ENCODE measurements around the gene PNPLA2. TPM values are rescaled to one million over a fixed set of nuclear protein-coding genes. Genes with fewer than 3 reads are reported as not detected.
A peak's percentile ranks its signal among the peaks of the same experiment; 100 is the strongest.

The PNPLA2 gene
- total and polyA plus RNA-seq, 2 donors (not counting 1 experiment from before 2014, with no cell fraction given), result 16.2 to 33.9 TPM

DNA sequence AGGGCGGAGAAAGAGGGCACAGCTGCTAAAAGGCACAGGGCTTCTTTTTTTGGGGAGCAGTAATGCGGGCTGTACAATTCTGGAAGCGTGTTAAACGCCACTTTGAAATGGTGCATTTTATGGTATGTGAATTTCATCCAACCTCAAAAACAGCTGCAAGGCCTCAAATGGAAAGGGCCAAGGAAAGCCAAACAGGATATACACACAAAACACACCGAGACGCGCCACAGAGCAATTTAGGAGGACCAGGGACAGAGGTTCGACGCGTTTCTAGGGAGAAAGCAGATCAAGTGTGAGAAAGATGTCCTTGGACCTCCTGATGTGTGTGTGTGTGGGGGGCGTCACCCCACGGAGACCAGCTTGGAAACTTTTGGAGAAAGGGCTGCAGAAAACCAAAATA lies 55.0 kb downstream of the PNPLA2 start:
- TF ChIP-seq, protein P1, sequence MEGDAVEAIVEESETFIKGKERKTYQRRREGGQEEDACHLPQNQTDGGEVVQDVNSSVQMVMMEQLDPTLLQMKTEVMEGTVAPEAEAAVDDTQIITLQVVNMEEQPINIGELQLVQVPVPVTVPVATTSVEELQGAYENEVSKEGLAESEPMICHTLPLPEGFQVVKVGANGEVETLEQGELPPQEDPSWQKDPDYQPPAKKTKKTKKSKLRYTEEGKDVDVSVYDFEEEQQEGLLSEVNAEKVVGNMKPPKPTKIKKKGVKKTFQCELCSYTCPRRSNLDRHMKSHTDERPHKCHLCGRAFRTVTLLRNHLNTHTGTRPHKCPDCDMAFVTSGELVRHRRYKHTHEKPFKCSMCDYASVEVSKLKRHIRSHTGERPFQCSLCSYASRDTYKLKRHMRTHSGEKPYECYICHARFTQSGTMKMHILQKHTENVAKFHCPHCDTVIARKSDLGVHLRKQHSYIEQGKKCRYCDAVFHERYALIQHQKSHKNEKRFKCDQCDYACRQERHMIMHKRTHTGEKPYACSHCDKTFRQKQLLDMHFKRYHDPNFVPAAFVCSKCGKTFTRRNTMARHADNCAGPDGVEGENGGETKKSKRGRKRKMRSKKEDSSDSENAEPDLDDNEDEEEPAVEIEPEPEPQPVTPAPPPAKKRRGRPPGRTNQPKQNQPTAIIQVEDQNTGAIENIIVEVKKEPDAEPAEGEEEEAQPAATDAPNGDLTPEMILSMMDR (conservative IDR thresholded peaks at IDR 0.05 in 1 of 2, IDR thresholded peaks at IDR 0.05 in 1 of 2; ENCODE audit: low read depth in 1 of 2, low read length in 2 of 2), result no peak
- no peak for TF ChIP-seq EZH2 (IDR thresholded peaks at IDR 0.05; ENCODE audit: low read length, missing control alignments)
- no peaks in the 10 kb centered on the region for H3K9me3 ChIP-seq (ENCODE audit: control insufficient read depth, insufficient read depth, low read depth, low read length)
- no peaks in the 10 kb centered on the region for H4K20me1 ChIP-seq (ENCODE audit: control insufficient read depth, extremely low read depth, insufficient read depth, low read length)
- no peak overlapping the region for H3K4me2 ChIP-seq (ENCODE audit: extremely low read depth, insufficient read depth, low read length)
- H3K27me3 ChIP-seq (ENCODE audit: control insufficient read depth, insufficient read depth, low read length), result no peaks in the 10 kb centered on the region
- H2AFZ ChIP-seq (ENCODE audit: low read length), result no peak overlapping the region
- no peak overlapping the region for H3K9ac ChIP-seq (ENCODE audit: insufficient read depth, low read length)
- no peak overlapping the region for H3K4me3 ChIP-seq (replicated peaks in 1 of 4; ENCODE audit: control extremely low read depth in 1 of 4, insufficient read depth in 1 of 4, low read depth in 3 of 4, low read length in 4 of 4)
- H3K4me1 ChIP-seq (ENCODE audit: control insufficient read depth, extremely low read depth, insufficient read depth, low read length), result peaks cover 11% of the 10 kb centered on the region
- peaks cover 3% of the 10 kb centered on the region for H3K36me3 ChIP-seq (ENCODE audit: control insufficient read depth, insufficient read depth, low read length)
- no peaks in the 10 kb centered on the region for H3K79me2 ChIP-seq (ENCODE audit: control insufficient read depth, insufficient read depth, low read length)
- no peak overlapping the region for H3K27ac ChIP-seq (ENCODE audit: insufficient read depth, low read length)
- peak in 1 of 2 donors; percentile 49 for DNase-seq (ENCODE audit: low read depth in 2 of 2)

Other genes starting within 250 kb of the PNPLA2 start
- gene PHRF1, start 242.4 kb upstream of the PNPLA2 start, total RNA-seq, result 16.8 and 18.7 TPM in 2 replicates
- gene PHRF1, start 242.4 kb upstream of the PNPLA2 start, polyA plus RNA-seq, result 5.9 and 9.7 TPM in 2 replicates
- 9.1 and 11.3 TPM in 2 replicates for gene IRF7, start 203.0 kb upstream of the PNPLA2 start, total RNA-seq
- 1.3 and 1.6 TPM in 2 replicates for gene IRF7, start 203.0 kb upstream of the PNPLA2 start, polyA plus RNA-seq
- not detected in 2 replicates for gene CDHR5, start 194.0 kb upstream of the PNPLA2 start, total RNA-seq
- not detected in 2 replicates for gene CDHR5, start 194.0 kb upstream of the PNPLA2 start, polyA plus RNA-seq
- gene SCT, start 191.7 kb upstream of the PNPLA2 start, total RNA-seq, result not detected in 2 replicates
- gene SCT, start 191.7 kb upstream of the PNPLA2 start, polyA plus RNA-seq, result not detected in 2 replicates
- gene DRD4, start 181.6 kb upstream of the PNPLA2 start, total RNA-seq, result 0.17 TPM in 1 of 2 replicates, not detected in the other
- gene DRD4, start 181.6 kb upstream of the PNPLA2 start, polyA plus RNA-seq, result not detected in 2 replicates
- 28.2 and 38.3 TPM in 2 replicates for gene DEAF1, start 123.7 kb upstream of the PNPLA2 start, total RNA-seq
- 9.7 and 14.4 TPM in 2 replicates for gene DEAF1, start 123.7 kb upstream of the PNPLA2 start, polyA plus RNA-seq
- 7.4 and 10.6 TPM in 2 replicates for gene TMEM80, start 123.1 kb upstream of the PNPLA2 start, total RNA-seq
- 8.0 and 15.3 TPM in 2 replicates for gene TMEM80, start 123.1 kb upstream of the PNPLA2 start, polyA plus RNA-seq
- gene EPS8L2, start 112.7 kb upstream of the PNPLA2 start, total RNA-seq, result 24.1 and 54.2 TPM in 2 replicates
- gene EPS8L2, start 112.7 kb upstream of the PNPLA2 start, polyA plus RNA-seq, result 17.0 and 18.4 TPM in 2 replicates
- 99.4 and 150 TPM in 2 replicates for gene TALDO1, start 71.5 kb upstream of the PNPLA2 start, total RNA-seq
- 136 and 189 TPM in 2 replicates for gene TALDO1, start 71.5 kb upstream of the PNPLA2 start, polyA plus RNA-seq
- gene GATD1, start 41.4 kb upstream of the PNPLA2 start, total RNA-seq, result 19.0 and 20.3 TPM in 2 replicates
- 13.9 and 14.7 TPM in 2 replicates for gene GATD1, start 41.4 kb upstream of the PNPLA2 start, polyA plus RNA-seq
- 0.26 and 1.3 TPM in 2 replicates for gene CEND1, start 28.8 kb upstream of the PNPLA2 start, total RNA-seq
- 0.25 and 0.71 TPM in 2 replicates for gene CEND1, start 28.8 kb upstream of the PNPLA2 start, polyA plus RNA-seq
- 8.0 and 9.9 TPM in 2 replicates for gene SLC25A22, start 20.6 kb upstream of the PNPLA2 start, total RNA-seq
- 10.4 and 19.9 TPM in 2 replicates for gene SLC25A22, start 20.6 kb upstream of the PNPLA2 start, polyA plus RNA-seq
- gene PIDD1, start 13.7 kb upstream of the PNPLA2 start, total RNA-seq, result 7.4 and 14.2 TPM in 2 replicates
- 2.2 and 3.8 TPM in 2 replicates for gene PIDD1, start 13.7 kb upstream of the PNPLA2 start, polyA plus RNA-seq
- 282 and 294 TPM in 2 replicates for gene RPLP2, start 8.9 kb upstream of the PNPLA2 start, total RNA-seq
- 741 and 904 TPM in 2 replicates for gene RPLP2, start 8.9 kb upstream of the PNPLA2 start, polyA plus RNA-seq
- gene CRACR2B, start 9.0 kb downstream of the PNPLA2 start, total RNA-seq, result 0.66 and 1.0 TPM in 2 replicates
- 0.11 and 0.82 TPM in 2 replicates for gene CRACR2B, start 9.0 kb downstream of the PNPLA2 start, polyA plus RNA-seq
- gene CD151, start 14.0 kb downstream of the PNPLA2 start, total RNA-seq, result 408 and 547 TPM in 2 replicates
- 711 and 748 TPM in 2 replicates for gene CD151, start 14.0 kb downstream of the PNPLA2 start, polyA plus RNA-seq
- 106 and 196 TPM in 2 replicates for gene POLR2L, start 23.6 kb downstream of the PNPLA2 start, total RNA-seq
- 181 and 317 TPM in 2 replicates for gene POLR2L, start 23.6 kb downstream of the PNPLA2 start, polyA plus RNA-seq
- gene TSPAN4, start 23.9 kb downstream of the PNPLA2 start, total RNA-seq, result 133 and 191 TPM in 2 replicates
- 102 and 133 TPM in 2 replicates for gene TSPAN4, start 23.9 kb downstream of the PNPLA2 start, polyA plus RNA-seq
- gene CHID1, start 91.9 kb downstream of the PNPLA2 start, total RNA-seq, result 49.6 and 54.3 TPM in 2 replicates
- gene CHID1, start 91.9 kb downstream of the PNPLA2 start, polyA plus RNA-seq, result 59.9 and 68.4 TPM in 2 replicates
- 19.8 and 21.6 TPM in 2 replicates for gene AP2A2, start 107.0 kb downstream of the PNPLA2 start, total RNA-seq
- gene AP2A2, start 107.0 kb downstream of the PNPLA2 start, polyA plus RNA-seq, result 46.1 and 65.6 TPM in 2 replicates
- not detected in 2 replicates for gene MUC6, start 217.8 kb downstream of the PNPLA2 start, total RNA-seq
- not detected in 2 replicates for gene MUC6, start 217.8 kb downstream of the PNPLA2 start, polyA plus RNA-seq